Tibial nerve (tissue), 4 donors: ENCODE measurements around the gene LRRTM4.

Experiments
- CTCF ChIP-seq, 5 experiments: fragments of 200-600 bp in 3 of 5; fragments of 450-650 bp in 2 of 5; sonication (generic) in 3 of 5; IDR thresholded peaks; one replicate each; pipeline ENCODE4 v1.5.1; 2016 to 2019; ENCODE audit warnings: antibody characterized with exemption in 5 of 5, mild to moderate bottlenecking in 3 of 5, moderate library complexity in 2 of 5
- EP300 ChIP-seq, 2 donors: sonication (generic); formaldehyde crosslinking; IDR thresholded peaks; one replicate each; pipeline ENCODE4 v1.6.1; 2017; ENCODE audit warnings: antibody characterized with exemption in 2 of 2, mild to moderate bottlenecking in 1 of 2

GRCh38 chr2:77395011-77395410 is 127.2 kb downstream of the LRRTM4 start:
- TF ChIP-seq CTCF (IDR thresholded peaks at IDR 0.05): no peak
- TF ChIP-seq EP300 (IDR thresholded peaks at IDR 0.05): no peak
